K562 (cell line): ENCODE measurements around the gene HELZ.

Experiments used
- CEBPB ChIP-seq: fragments of 450-650 bp; IDR thresholded peaks from 2 replicates; pipeline ENCODE4 v1.6.1; 2016; ENCODE audit warnings: missing genetic modification characterization, missing compliant biosample characterization
- CTCF ChIP-seq, 3 experiments: IDR thresholded peaks in 2 of 3; conservative IDR thresholded peaks in 1 of 3; 2 replicates each; pipeline ENCODE4 v1.5.1; 2011 to 2012; ENCODE audit warnings: low read length in 3 of 3, mild to moderate bottlenecking in 3 of 3, control low read depth in 2 of 3, improper control_type of control experiment in 1 of 3, inconsistent platforms in 1 of 3, low read depth in 1 of 3, mixed read lengths in 1 of 3, moderate library complexity in 1 of 3; ENCODE audit not compliant: insufficient read depth in 2 of 3
- EZH2 ChIP-seq: IDR thresholded peaks from 2 replicates; pipeline ENCODE4 v1.6.1; 2012; ENCODE audit warnings: low read depth, mild to moderate bottlenecking, inconsistent platforms, low read length, borderline replicate concordance
- FOXA3 ChIP-seq, 2 experiments: fragments of 450-650 bp in 1 of 2; sonication (generic) in 1 of 2; formaldehyde crosslinking; IDR thresholded peaks in 1 of 2; conservative IDR thresholded peaks in 1 of 2; 2 replicates each; pipeline versions ENCODE4 v1.4.0 to v1.8.0; 2020 to 2022; ENCODE audit warnings: mild to moderate bottlenecking in 2 of 2, missing genetic modification reagents in 1 of 2
- IRF1 ChIP-seq: sonication (generic); formaldehyde crosslinking; IDR thresholded peaks from 2 replicates; pipeline ENCODE4 v1.8.0; 2022; ENCODE audit warnings: missing genetic modification reagents, mild to moderate bottlenecking, borderline replicate concordance
- KLF16 ChIP-seq: IDR thresholded peaks from 2 replicates; pipeline ENCODE4 v1.6.1; 2016; ENCODE audit warnings: antibody characterized with exemption
- POLR3A ChIP-seq: IDR thresholded peaks from 2 replicates; pipeline ENCODE4 v1.6.1; 2011; ENCODE audit warnings: borderline replicate concordance, mild to moderate bottlenecking, moderate library complexity; ENCODE audit not compliant: insufficient read length, insufficient read depth; ENCODE audit errors: extremely low read depth
- PTTG1 ChIP-seq: fragments of 450-650 bp; IDR thresholded peaks from 2 replicates; pipeline ENCODE4 v1.6.1; 2016; ENCODE audit warnings: low read depth, mild to moderate bottlenecking, missing genetic modification characterization, missing compliant biosample characterization
- RAD21 ChIP-seq, 2 experiments: fragments of 250-450 bp in 1 of 2; fragments of 450-650 bp in 1 of 2; sonication (Bioruptor Pico) in 1 of 2; formaldehyde crosslinking in 1 of 2; IDR thresholded peaks in 1 of 2; conservative IDR thresholded peaks in 1 of 2; 2 replicates each; pipeline versions ENCODE4 v1.4.0 to v1.8.0; 2020 to 2022; ENCODE audit warnings: mild to moderate bottlenecking in 2 of 2, moderate library complexity in 1 of 2
- USF1 ChIP-seq: sonication (generic); formaldehyde crosslinking; IDR thresholded peaks from 2 replicates; pipeline ENCODE4 v1.9.0; 2022; ENCODE audit warnings: mild to moderate bottlenecking, missing genetic modification reagents
- USF2 ChIP-seq: sonication (generic); formaldehyde crosslinking; IDR thresholded peaks from 2 replicates; pipeline ENCODE4 v1.5.0; 2020; ENCODE audit warnings: missing genetic modification reagents
- ZSCAN32 ChIP-seq: fragments of 450-650 bp; formaldehyde crosslinking; IDR thresholded peaks from 2 replicates; pipeline ENCODE4 v1.4.0; 2020; ENCODE audit warnings: mild to moderate bottlenecking, moderate library complexity

- no peak for TF ChIP-seq ZSCAN32
- no peak for TF ChIP-seq CTCF (IDR thresholded peaks at IDR 0.05 in 2 of 3, conservative IDR thresholded peaks at IDR 0.05 in 1 of 3; ENCODE audit: insufficient read depth in 2 of 3, low read depth in 1 of 3, low read length in 3 of 3)
- TF ChIP-seq EZH2: no peak
- TF ChIP-seq PTTG1 (tag): no peak
- TF ChIP-seq POLR3A: no peak
- no peak for TF ChIP-seq KLF16
- TF ChIP-seq USF2 (CRISPR knock-in tag): no peak
- no peak for TF ChIP-seq FOXA3 (CRISPR knock-in tag; conservative IDR thresholded peaks at IDR 0.05 in 1 of 2, IDR thresholded peaks at IDR 0.05 in 1 of 2)
- TF ChIP-seq RAD21 (CRISPR knock-in tag; conservative IDR thresholded peaks at IDR 0.05 in 1 of 2, IDR thresholded peaks at IDR 0.05 in 1 of 2): no peak
- TF ChIP-seq USF1: no peak
- no peak for TF ChIP-seq IRF1 (CRISPR knock-in tag)
- TF ChIP-seq CEBPB (tag): no peak
These were observed 166.7 kb downstream of the HELZ start for GRCh38 chr17:67078292-67078691.
